ENCODE data around the gene NANS.
"Not testable (repeated sequence)": the region's sequence is repeated elsewhere in the genome, so short reads cannot be mapped to it uniquely, and the experiment has no call there.

The NANS gene

DNA sequence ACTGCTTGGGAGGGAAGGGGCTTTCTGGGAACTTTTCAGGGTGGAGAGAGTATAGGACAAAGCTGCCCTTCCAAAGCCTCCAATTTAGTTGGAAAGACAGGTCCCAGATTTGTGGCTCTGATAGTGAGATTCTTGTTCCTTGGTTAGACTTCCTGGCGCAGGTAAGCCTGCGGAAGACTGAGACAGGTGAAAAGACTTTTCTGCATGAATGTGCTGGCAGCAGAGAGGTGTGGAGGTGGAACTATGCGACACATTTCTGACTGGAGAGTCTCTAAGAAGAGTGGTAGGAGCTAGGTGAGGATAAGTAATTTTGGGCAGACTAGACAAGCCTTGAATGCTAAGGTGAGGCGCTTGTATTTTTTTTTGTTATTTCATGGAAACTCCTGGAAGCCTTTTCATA, 29.9 kb downstream of the NANS start:
- Histone ChIP-seq H3K27ac (no peak overlapping the region; a peak in 1 of 22 replicates), H3K36me3 (peaks cover 39 to 89% (median 53%) of the 10 kb centered on the region in 11 experiments), H3K4me2 (peak overlapping the region in 8 of 11 experiments; percentile 4 to 66 (median 46); a peak in 12 of 22 replicates), H3K4me1 (peaks cover 15 to 28% (median 21%) of the 10 kb centered on the region in 10 experiments), H3K27me3 (no peaks in the 10 kb centered on the region), H3K9ac (peak overlapping the region in 1 of 11 experiments; percentile 21; a peak in 1 of 22 replicates), H4K20me1 (peaks cover 0 to 48% (median 0%) of the 10 kb centered on the region in 11 experiments; a peak in 4 of 22 replicates), H3K4me3 (no peak overlapping the region), H3K9me3 (replicated peaks in 1 of 11) (peaks cover 0 to 8% (median 0%) of the 10 kb centered on the region in 11 experiments; a peak in 4 of 22 replicates)
- TF ChIP-seq Cebpa-rat (IDR thresholded peaks at IDR 0.05), result no peak

DNA sequence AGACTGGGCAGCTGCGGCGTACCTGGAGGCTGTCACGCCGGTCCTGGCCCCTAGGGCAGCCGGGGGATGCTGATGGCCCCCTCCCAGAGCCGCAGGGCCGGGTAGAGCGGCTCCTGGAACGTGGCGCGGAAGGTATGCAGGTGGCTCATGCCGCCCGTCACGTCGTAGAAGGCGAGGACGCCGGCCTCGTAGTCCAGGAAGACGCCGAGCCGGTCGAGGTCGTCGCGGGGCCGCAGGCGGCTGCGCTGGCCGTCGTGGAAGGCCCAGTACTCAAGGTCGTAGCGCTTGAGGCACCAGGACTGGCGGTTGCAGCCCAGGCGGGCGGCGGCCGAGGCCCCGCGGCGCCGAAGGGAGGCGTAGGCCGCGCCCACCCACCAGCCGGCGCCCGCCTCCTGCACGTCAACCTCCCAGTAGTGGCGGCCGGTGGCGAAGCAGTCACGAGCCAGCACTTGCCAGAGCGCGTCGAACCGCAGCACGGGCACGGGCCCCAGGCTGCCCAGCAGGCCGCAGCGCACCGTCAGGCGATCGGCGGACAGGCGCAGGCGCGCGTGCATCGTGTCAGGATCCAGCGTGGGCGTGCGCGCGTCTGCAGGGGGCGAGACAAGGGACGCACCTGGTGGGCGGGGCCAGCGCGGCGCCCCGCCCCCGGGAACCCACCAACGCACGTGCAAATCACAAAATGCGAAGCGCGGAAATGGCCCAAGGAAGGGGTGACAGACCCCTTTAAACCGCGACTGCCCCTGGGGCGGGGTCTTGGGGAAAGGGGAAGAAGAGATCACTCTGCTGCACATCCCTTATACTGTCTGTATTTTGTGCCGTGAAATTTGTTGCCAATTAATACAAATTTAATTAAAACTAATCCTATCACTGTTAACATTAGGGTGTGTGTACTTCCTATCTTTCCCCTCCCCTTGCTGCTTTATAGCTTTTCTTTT, 31.2 kb downstream of the NANS start:
- Histone ChIP-seq H3K4me1 (peaks cover 11 to 27% (median 17%) of the 10 kb centered on the region in 10 experiments), H3K27ac (no peak overlapping the region), H3K9ac (no peak overlapping the region), H3K27me3 (no peaks in the 10 kb centered on the region), H3K4me2 (peak overlapping the region in 4 of 11 experiments; percentile 13 to 29 (median 18); a peak in 5 of 22 replicates), H3K9me3 (replicated peaks in 1 of 11) (peaks cover 0 to 8% (median 0%) of the 10 kb centered on the region in 11 experiments; a peak in 4 of 22 replicates), H4K20me1 (peaks cover 0 to 42% (median 0%) of the 10 kb centered on the region in 11 experiments; a peak in 4 of 22 replicates), H3K4me3 (no peak overlapping the region), H3K36me3 (peaks cover 27 to 88% (median 41%) of the 10 kb centered on the region in 11 experiments)
- no peak for TF ChIP-seq Cebpa-rat (IDR thresholded peaks at IDR 0.05)

DNA sequence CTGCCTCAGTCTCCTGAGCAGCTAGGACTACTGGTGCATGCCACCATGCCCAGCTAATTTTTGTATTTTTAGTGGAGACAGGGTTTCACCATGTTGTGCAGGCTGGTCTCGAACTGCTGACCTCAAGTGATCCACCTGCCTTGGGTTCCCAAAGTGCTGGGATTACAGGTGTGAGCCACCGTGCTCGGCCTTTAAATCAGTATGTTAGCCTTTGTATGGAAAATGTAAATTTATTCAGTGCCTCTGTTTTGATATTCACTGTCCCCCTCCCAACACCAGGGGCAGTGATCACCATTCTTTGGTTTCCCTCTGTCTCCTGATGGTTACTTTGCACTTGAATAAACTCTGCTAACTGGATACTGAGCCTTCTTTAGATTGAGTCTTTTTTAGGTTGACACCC, 34.1 kb downstream of the NANS start:
- H3K4me3 ChIP-seq; H3K27ac ChIP-seq; H3K9ac ChIP-seq; H3K27me3 ChIP-seq; H3K4me2 ChIP-seq; H3K9me3 ChIP-seq (replicated peaks in 1 of 11): not testable (repeated sequence)
- peaks cover 0 to 20% (median 10%) of the 10 kb centered on the region in 10 experiments; a peak in 16 of 20 replicates for H3K4me1 ChIP-seq
- peaks cover 15 to 90% (median 40%) of the 10 kb centered on the region in 11 experiments for H3K36me3 ChIP-seq
- H4K20me1 ChIP-seq, result peaks cover 0 to 34% (median 0%) of the 10 kb centered on the region in 11 experiments; a peak in 4 of 22 replicates

GRCh38 chr9:98091735-98092612, 35.4 kb downstream of the NANS start:
- Histone ChIP-seq H3K4me1 (peaks cover 0 to 8% (median 0%) of the 10 kb centered on the region in 10 experiments; a peak in 4 of 20 replicates), H3K27me3 (no peaks in the 10 kb centered on the region), H3K9me3 (replicated peaks in 1 of 11) (peaks cover 0 to 8% (median 0%) of the 10 kb centered on the region in 11 experiments; a peak in 4 of 22 replicates), H3K27ac (no peak overlapping the region), H3K4me2 (no peak overlapping the region), H3K4me3 (no peak overlapping the region), H3K9ac (no peak overlapping the region), H4K20me1 (peaks cover 0 to 26% (median 0%) of the 10 kb centered on the region in 11 experiments; a peak in 3 of 22 replicates), H3K36me3 (peaks cover 22 to 90% (median 48%) of the 10 kb centered on the region in 11 experiments)
- no peak for TF ChIP-seq Cebpa-rat (IDR thresholded peaks at IDR 0.05)

DNA sequence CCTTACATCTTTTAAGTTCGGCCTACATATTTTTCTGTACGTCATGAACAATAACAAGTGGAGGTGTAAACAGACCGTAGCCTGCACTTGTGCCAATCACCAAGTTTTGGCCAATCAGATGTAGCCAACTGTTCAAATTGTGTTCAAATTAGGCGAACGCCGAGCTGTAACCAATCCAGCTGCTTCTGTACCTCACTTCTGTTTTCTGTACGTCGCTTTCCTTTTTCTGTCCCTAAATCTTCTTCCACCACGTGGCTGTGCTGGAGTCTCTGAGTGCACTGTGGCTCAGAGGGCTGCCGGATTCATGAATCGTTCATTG, 36.0 kb downstream of the NANS start:
- Histone ChIP-seq H3K9ac (no peak overlapping the region), H3K4me1 (peaks cover 0 to 6% (median under 1%) of the 10 kb centered on the region in 10 experiments; a peak in 7 of 20 replicates), H3K4me3 (no peak overlapping the region), H3K27ac (no peak overlapping the region), H4K20me1 (peaks cover 0 to 20% (median 0%) of the 10 kb centered on the region in 11 experiments; a peak in 3 of 22 replicates), H3K9me3 (replicated peaks in 1 of 11) (peaks cover 0 to 5% (median 0%) of the 10 kb centered on the region in 11 experiments; a peak in 4 of 22 replicates), H3K36me3 (peaks cover 26 to 90% (median 48%) of the 10 kb centered on the region in 11 experiments), H3K4me2 (no peak overlapping the region), H3K27me3 (no peaks in the 10 kb centered on the region)
- TF ChIP-seq Cebpa-rat (IDR thresholded peaks at IDR 0.05), result no peak

DNA sequence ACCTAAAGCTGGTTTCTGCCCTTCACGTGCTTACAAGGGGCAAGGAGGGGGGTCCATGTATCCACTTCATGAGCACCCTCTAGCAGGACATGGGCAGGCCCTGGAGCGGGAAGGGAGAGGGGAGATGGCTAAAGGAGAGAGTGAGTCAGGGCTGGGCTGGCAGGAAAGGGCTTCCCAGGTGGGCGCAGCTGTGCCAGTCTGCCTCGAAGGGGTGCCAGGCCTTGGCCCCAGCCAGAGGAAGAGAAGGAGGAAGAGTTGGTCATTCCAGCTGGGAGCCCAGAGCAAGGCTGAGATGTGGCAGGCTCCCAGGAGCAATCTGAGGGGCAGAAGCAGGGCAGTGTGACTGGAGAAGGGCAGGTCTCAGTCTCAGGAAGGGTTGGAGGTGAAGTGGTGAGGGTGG, 37.8 kb downstream of the NANS start:
- H3K27ac ChIP-seq, result no peak overlapping the region

DNA sequence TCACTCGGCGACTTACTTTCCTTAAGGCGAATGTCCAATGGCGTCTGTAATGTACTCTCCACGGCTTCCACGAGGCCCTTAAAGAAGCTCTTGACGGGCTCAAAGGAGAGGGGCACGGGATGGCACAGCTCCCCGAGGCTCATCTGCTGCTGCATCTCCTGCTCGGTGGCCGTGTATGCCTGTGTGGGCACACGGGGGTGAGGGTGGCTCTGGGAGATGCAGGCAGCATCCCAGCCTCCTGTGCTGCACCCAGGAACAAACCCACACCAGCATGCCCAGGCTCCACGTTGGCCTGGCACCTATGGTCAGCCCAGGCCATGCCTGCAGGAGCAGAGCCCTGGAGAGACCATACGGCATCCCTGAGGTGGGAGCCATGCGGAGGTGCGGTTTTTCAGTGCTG, 38.3 kb downstream of the NANS start:
- no peak for TF ChIP-seq Cebpa-rat (IDR thresholded peaks at IDR 0.05)
- H3K4me3 ChIP-seq, result no peak overlapping the region
- no peak overlapping the region for H3K27ac ChIP-seq
- H3K4me2 ChIP-seq, result no peak overlapping the region
- H3K9me3 ChIP-seq (replicated peaks in 1 of 11), result no peaks in the 10 kb centered on the region
- peaks cover 0 to 16% (median 0%) of the 10 kb centered on the region in 11 experiments; a peak in 3 of 22 replicates for H4K20me1 ChIP-seq
- no peaks in the 10 kb centered on the region for H3K27me3 ChIP-seq
- peaks cover 3 to 25% (median 14%) of the 10 kb centered on the region in 10 experiments for H3K4me1 ChIP-seq
- H3K9ac ChIP-seq, result no peak overlapping the region
- peaks cover 37 to 95% (median 66%) of the 10 kb centered on the region in 11 experiments for H3K36me3 ChIP-seq

More for the DNA sequence above, 37.8 kb downstream of the NANS start:
- Histone ChIP-seq H3K9ac (no peak overlapping the region), H3K9me3 (replicated peaks in 1 of 11) (no peaks in the 10 kb centered on the region), H3K4me3 (no peak overlapping the region), H3K4me2 (no peak overlapping the region), H3K36me3 (peaks cover 37 to 94% (median 61%) of the 10 kb centered on the region in 11 experiments), H4K20me1 (peaks cover 0 to 16% (median 0%) of the 10 kb centered on the region in 11 experiments; a peak in 3 of 22 replicates), H3K27me3 (no peaks in the 10 kb centered on the region), H3K4me1 (peaks cover 0 to 19% (median 9%) of the 10 kb centered on the region in 10 experiments; a peak in 14 of 20 replicates)
- no peak for TF ChIP-seq Cebpa-rat (IDR thresholded peaks at IDR 0.05)

- Histone ChIP-seq H3K27ac (no peak overlapping the region), H3K27me3 (no peaks in the 10 kb centered on the region), H3K36me3 (peaks cover 37 to 91% (median 66%) of the 10 kb centered on the region in 11 experiments), H3K9me3 (replicated peaks in 1 of 11) (no peaks in the 10 kb centered on the region), H4K20me1 (peaks cover 0 to 16% (median 0%) of the 10 kb centered on the region in 11 experiments; a peak in 3 of 22 replicates), H3K9ac (no peak overlapping the region), H3K4me3 (no peak overlapping the region), H3K4me2 (no peak overlapping the region), H3K4me1 (peaks cover 8 to 30% (median 20%) of the 10 kb centered on the region in 10 experiments)
- TF ChIP-seq Cebpa-rat (IDR thresholded peaks at IDR 0.05), result no peak
Observed at GRCh38 chr9:98095401-98095800, 38.9 kb downstream of the NANS start.

Measured in BLaER1 treated with 17β-estradiol and CSF1 and Interleukin-3, amounts not matched to agents 10 nM and 100 nM (cell line).